IPS-11a (cell line): ENCODE measurements around the gene ITSN1.

Experiments
- H3K4me3 ChIP-seq: one replicate; pipeline ENCODE4 v1.5.1; 2013; ENCODE audit warnings: low read depth, low read length, control low read depth

The ITSN1 gene

GRCh38 chr21:33802481-33802880 lies 160.2 kb downstream of the ITSN1 start:
- no peak overlapping the region for H3K4me3 ChIP-seq

- no peak overlapping the region for H3K4me3 ChIP-seq
These were observed 166.5 kb downstream of the ITSN1 start for GRCh38 chr21:33808715-33809367.

- H3K4me3 ChIP-seq = no peak overlapping the region
These were observed 168.5 kb downstream of the ITSN1 start for GRCh38 chr21:33810766-33811165.

- no peak overlapping the region for H3K4me3 ChIP-seq
These were observed 169.1 kb downstream of the ITSN1 start for GRCh38 chr21:33811167-33812010.

GRCh38 chr21:33813832-33814365 lies 171.6 kb downstream of the ITSN1 start:
- H3K4me3 ChIP-seq = no peak overlapping the region

GRCh38 chr21:33815143-33815707 lies 172.9 kb downstream of the ITSN1 start:
- H3K4me3 ChIP-seq = no peak overlapping the region

- H3K4me3 ChIP-seq = no peak overlapping the region
These were observed 173.9 kb downstream of the ITSN1 start for GRCh38 chr21:33816174-33816573.

GRCh38 chr21:33817138-33817537 lies 174.8 kb downstream of the ITSN1 start:
- no peak overlapping the region for H3K4me3 ChIP-seq

GRCh38 chr21:33817663-33818451 lies 175.6 kb downstream of the ITSN1 start:
- H3K4me3 ChIP-seq = no peak overlapping the region

- no peak overlapping the region for H3K4me3 ChIP-seq
These were observed 178.0 kb downstream of the ITSN1 start for GRCh38 chr21:33820230-33820770.

- H3K4me3 ChIP-seq = no peak overlapping the region
These were observed 178.5 kb downstream of the ITSN1 start for GRCh38 chr21:33820798-33821197.

GRCh38 chr21:33821503-33822322 lies 179.4 kb downstream of the ITSN1 start:
- no peak overlapping the region for H3K4me3 ChIP-seq

GRCh38 chr21:33824156-33824941 lies 182.0 kb downstream of the ITSN1 start:
- H3K4me3 ChIP-seq = no peak overlapping the region

GRCh38 chr21:33825419-33825818 lies 183.1 kb downstream of the ITSN1 start:
- no peak overlapping the region for H3K4me3 ChIP-seq

GRCh38 chr21:33825915-33826314 lies 183.6 kb downstream of the ITSN1 start:
- H3K4me3 ChIP-seq = no peak overlapping the region

- no peak overlapping the region for H3K4me3 ChIP-seq
These were observed 185.8 kb downstream of the ITSN1 start for GRCh38 chr21:33828083-33828482.

- no peak overlapping the region for H3K4me3 ChIP-seq
These were observed 186.3 kb downstream of the ITSN1 start for GRCh38 chr21:33828577-33828976.

GRCh38 chr21:33829844-33830243 lies 187.5 kb downstream of the ITSN1 start:
- H3K4me3 ChIP-seq = no peak overlapping the region
